ENCODE data around the gene AUH. TPM values are rescaled to one million over a fixed set of nuclear protein-coding genes. Genes with fewer than 3 reads are reported as not detected.

The AUH gene
- total RNA-seq, 1 experiment from 2014 or later, result 21.7 TPM

GRCh38 chr9:91271156-91271555, 90.6 kb downstream of the AUH start:
- Histone ChIP-seq H3K79me1 (ENCODE audit: insufficient read depth, low read depth, low read length, poor library complexity, severe bottlenecking) (peaks cover 3% of the 10 kb centered on the region), H3K4me2 (ENCODE audit: insufficient read depth, insufficient read length, low read length) (no peak overlapping the region), H3K9me3 (ENCODE audit: control insufficient read depth, low read depth, low read length) (no peaks in the 10 kb centered on the region), H3K23me2 (ENCODE audit: insufficient read length, low read depth, low read length, poor library complexity, severe bottlenecking) (no peaks in the 10 kb centered on the region), H2AFZ (ENCODE audit: low read length) (no peak overlapping the region), H3K4ac (ENCODE audit: low read depth, low read length) (no peak overlapping the region), H2AK5ac (ENCODE audit: insufficient read length, low read length) (no peak overlapping the region), H2BK12ac (ENCODE audit: insufficient read length, low read depth, low read length) (no peak overlapping the region), H4K5ac (ENCODE audit: insufficient read length, low read depth, low read length) (no peak overlapping the region), H4K8ac (replicated peaks; ENCODE audit: insufficient read length, low read depth, low read length) (no peak overlapping the region), H3K27me3 (ENCODE audit: insufficient read depth, low read length) (no peaks in the 10 kb centered on the region), H3K14ac (ENCODE audit: insufficient read depth, low read length) (no peak overlapping the region), H3T11ph (ENCODE audit: low read length) (no peak overlapping the region), H4K20me1 (ENCODE audit: control insufficient read depth, insufficient read depth, insufficient read length) (no peaks in the 10 kb centered on the region), H2BK120ac (ENCODE audit: low read depth, low read length, poor library complexity, severe bottlenecking) (no peak overlapping the region), H2BK5ac (ENCODE audit: insufficient read length, low read length) (no peak overlapping the region), H3K4me1 (ENCODE audit: insufficient read depth, low read length) (no peaks in the 10 kb centered on the region), H3K18ac (ENCODE audit: insufficient read length, low read depth, low read length) (no peak overlapping the region), H3K79me2 (ENCODE audit: insufficient read depth, low read length) (no peaks in the 10 kb centered on the region), H2BK20ac (ENCODE audit: low read depth, low read length, poor library complexity, severe bottlenecking) (no peak overlapping the region), H3K23ac (ENCODE audit: insufficient read length, low read depth, low read length) (no peak overlapping the region), H3K27ac (ENCODE audit: insufficient read length, low read depth, low read length) (no peak overlapping the region), H3K56ac (ENCODE audit: insufficient read length, low read depth, low read length) (no peak overlapping the region), H2BK15ac (ENCODE audit: low read depth, low read length) (no peak overlapping the region), H3K9ac (ENCODE audit: extremely low read depth, insufficient read length, low read length) (no peak overlapping the region), H4K91ac (ENCODE audit: insufficient read length, low read depth, low read length) (no peak overlapping the region)
- H3K27me3 Mint-ChIP-seq (ENCODE audit: low read depth), result no peaks in the 10 kb centered on the region
- no peaks in the 10 kb centered on the region for H3K36me3 Mint-ChIP-seq (ENCODE audit: insufficient read depth in 1 of 3, low read depth in 3 of 3)
- H3K9me3 Mint-ChIP-seq, result no peaks in the 10 kb centered on the region
- no peak for TF ChIP-seq CTCF (conservative IDR thresholded peaks at IDR 0.05)
- no peak overlapping the region for H3K27ac Mint-ChIP-seq
- DNase-seq, result no peak
- WGBS (ENCODE audit: extremely low coverage, insufficient read length, low lambda C conversion rate), result no CpG with 5 or more reads among the region's 2 CpGs
- H3K4me1 Mint-ChIP-seq, result peaks cover 8 to 18% of the 10 kb centered on the region in 2 experiments
- no peak overlapping the region for H3K4me3 Mint-ChIP-seq
